Measurements from ENCODE around the gene KCNH5. TPM values are rescaled to one million over a fixed set of nuclear protein-coding genes. Genes with fewer than 3 reads are reported as not detected.

The KCNH5 gene
- total RNA-seq, 4 donors from 2014 or later: not detected

- no peak for TF ChIP-seq CTCF (IDR thresholded peaks at IDR 0.05; ENCODE audit: low read depth)
These were observed 88.8 kb downstream of the KCNH5 start for GRCh38 chr14:62956413-62956812.

- no peak for TF ChIP-seq CTCF (IDR thresholded peaks at IDR 0.05; ENCODE audit: low read depth)
These were observed 91.1 kb downstream of the KCNH5 start for GRCh38 chr14:62954165-62954564.

- no peak for TF ChIP-seq CTCF (IDR thresholded peaks at IDR 0.05; ENCODE audit: low read depth)
These were observed 93.0 kb downstream of the KCNH5 start for GRCh38 chr14:62952226-62952625.

GRCh38 chr14:62947301-62947700 lies 98.0 kb downstream of the KCNH5 start:
- no peak for TF ChIP-seq CTCF (IDR thresholded peaks at IDR 0.05; ENCODE audit: low read depth)

GRCh38 chr14:62946221-62946620 lies 99.0 kb downstream of the KCNH5 start:
- no peak for TF ChIP-seq CTCF (IDR thresholded peaks at IDR 0.05; ENCODE audit: low read depth)

GRCh38 chr14:62943202-62943601 lies 102.1 kb downstream of the KCNH5 start:
- no peak for TF ChIP-seq CTCF (IDR thresholded peaks at IDR 0.05; ENCODE audit: low read depth)

- TF ChIP-seq CTCF (IDR thresholded peaks at IDR 0.05; ENCODE audit: low read depth): no peak
These were observed 105.3 kb downstream of the KCNH5 start for GRCh38 chr14:62939970-62940369.

All from subcutaneous adipose tissue (tissue), 4 donors.